IMR-90 (cell line): ENCODE measurements around the gene ITPR2. TPM values are rescaled to one million over a fixed set of nuclear protein-coding genes. Genes with fewer than 3 reads are reported as not detected.

Source experiments
- ATAC-seq: fragments of 200-7000 bp; cut with Tn5 transposase; 2 replicates; pipeline ENCODE4 v1.9.1; 2020; ENCODE audit warnings: low read depth, mild to moderate bottlenecking, moderate library complexity
- BruUV-seq: library from RNA; stranded (reverse); fragments of 400-500 nt; replicated peaks from 2 replicates; lab custom pipeline; 2021; lab: Mats Ljungman, UMichigan
- CTCF ChIA-PET: fragments of 300-600 bp; formaldehyde crosslinking; extraction: SDS; loops from one replicate; lab custom pipeline; 2021; ENCODE audit warnings: antibody characterized with exemption; lab: Yijun Ruan, JAX
- POLR2A ChIA-PET: fragments of 300-600 bp; sonication (Branson Sonifier 250); formaldehyde crosslinking; loops from one replicate; lab custom pipeline; 2022; ENCODE audit warnings: antibody characterized with exemption; ENCODE audit not compliant: unreplicated experiment; lab: Charles Lee
- DNase-seq: peaks from one replicate; pipeline ENCODE4 v3.0.0; 2013
- H2AFZ ChIP-seq: replicated peaks from 2 replicates; pipeline ENCODE3; 2013; ENCODE audit warnings: low read length, mild to moderate bottlenecking; ENCODE audit not compliant: poor library complexity
- H2AK5ac ChIP-seq: 2 replicates; pipeline ENCODE4 v1.6.1; 2013; ENCODE audit warnings: low read depth, low read length, inconsistent platforms
- H2AK9ac ChIP-seq: replicated peaks from 2 replicates; pipeline ENCODE3; 2013; ENCODE audit warnings: mild to moderate bottlenecking, low read depth, low read length, moderate library complexity; ENCODE audit not compliant: poor library complexity
- H2BK120ac ChIP-seq: 2 replicates; pipeline ENCODE4 v1.6.1; 2013; ENCODE audit warnings: low read depth, low read length, inconsistent platforms
- H2BK15ac ChIP-seq: 3 replicates; pipeline ENCODE4 v1.6.1; 2013; ENCODE audit warnings: low read depth, low read length, inconsistent platforms
- H2BK20ac ChIP-seq: 2 replicates; pipeline ENCODE4 v1.6.1; 2013; ENCODE audit warnings: low read depth, mild to moderate bottlenecking, inconsistent platforms, low read length, moderate library complexity
- H2BK5ac ChIP-seq: 2 replicates; pipeline ENCODE4 v1.6.1; 2013; ENCODE audit warnings: mild to moderate bottlenecking, low read depth, low read length, inconsistent platforms; ENCODE audit not compliant: poor library complexity, severe bottlenecking
- H3K14ac ChIP-seq: replicated peaks from 2 replicates; pipeline ENCODE4 v1.6.1; 2013; ENCODE audit warnings: low read depth, low read length, inconsistent platforms
- H3K18ac ChIP-seq: 2 replicates; pipeline ENCODE4 v1.6.1; 2013; ENCODE audit warnings: low read depth, low read length, control low read depth
- H3K23ac ChIP-seq: 2 replicates; pipeline ENCODE4 v1.6.1; 2013; ENCODE audit warnings: low read depth, low read length, inconsistent platforms
- H3K27ac ChIP-seq: 2 replicates; pipeline ENCODE4 v1.5.1; 2013; ENCODE audit warnings: mild to moderate bottlenecking, control low read depth, low read length; ENCODE audit not compliant: insufficient read depth
- H3K27me3 ChIP-seq: 2 replicates; pipeline ENCODE4 v1.6.1; 2013; ENCODE audit warnings: low read length; ENCODE audit not compliant: control insufficient read depth, insufficient read depth
- H3K36me3 ChIP-seq: 2 replicates; pipeline ENCODE4 v1.6.1; 2013; ENCODE audit warnings: low read length, mixed read lengths; ENCODE audit not compliant: control insufficient read depth, insufficient read depth
- H3K4ac ChIP-seq: 2 replicates; pipeline ENCODE4 v1.6.1; 2013; ENCODE audit warnings: low read depth, low read length, inconsistent platforms
- H3K4me1 ChIP-seq: 2 replicates; pipeline ENCODE4 v1.6.1; 2013; ENCODE audit warnings: low read length, mixed read lengths; ENCODE audit not compliant: control insufficient read depth, insufficient read depth
- H3K4me2 ChIP-seq: 2 replicates; pipeline ENCODE4 v1.6.1; 2013; ENCODE audit warnings: low read depth, mild to moderate bottlenecking, control low read depth, low read length, moderate library complexity
- H3K4me3 ChIP-seq: 2 replicates; pipeline ENCODE4 v1.5.1; 2013; ENCODE audit warnings: low read depth, mild to moderate bottlenecking, control low read depth, low read length, moderate library complexity; ENCODE audit not compliant: insufficient read depth
- H3K56ac ChIP-seq: 2 replicates; pipeline ENCODE4 v1.6.1; 2013; ENCODE audit warnings: low read length, inconsistent platforms; ENCODE audit not compliant: insufficient read depth; ENCODE audit errors: extremely low read depth
- H3K79me1 ChIP-seq, 2 experiments: 2 replicates each; pipeline ENCODE4 v1.6.1; 2013; ENCODE audit warnings: low read length in 2 of 2, inconsistent platforms in 1 of 2, low read depth in 1 of 2
- H3K9ac ChIP-seq: 2 replicates; pipeline ENCODE4 v1.6.1; 2013; ENCODE audit warnings: low read depth, low read length, control low read depth
- H3K9me1 ChIP-seq: 2 replicates; pipeline ENCODE4 v1.6.1; 2013; ENCODE audit warnings: low read length, inconsistent platforms; ENCODE audit not compliant: insufficient read depth
- H3K9me3 ChIP-seq: 2 replicates; pipeline ENCODE4 v1.6.1; 2013; ENCODE audit warnings: low read length; ENCODE audit not compliant: control insufficient read depth, insufficient read depth
- H4K20me1 ChIP-seq: 2 replicates; pipeline ENCODE4 v1.6.1; 2013; ENCODE audit warnings: low read length, inconsistent platforms; ENCODE audit not compliant: insufficient read depth
- H4K5ac ChIP-seq: 2 replicates; pipeline ENCODE4 v1.6.1; 2013; ENCODE audit warnings: mild to moderate bottlenecking, low read depth, low read length, control low read depth
- H4K8ac ChIP-seq, 2 experiments: 2 replicates each; pipeline ENCODE4 v1.6.1; 2013; ENCODE audit warnings: low read depth in 2 of 2, low read length in 2 of 2, control low read depth in 1 of 2, inconsistent platforms in 1 of 2
- H4K91ac ChIP-seq: 2 replicates; pipeline ENCODE4 v1.6.1; 2013; ENCODE audit warnings: low read depth, low read length, inconsistent platforms; ENCODE audit not compliant: insufficient read depth
- MAFK ChIP-seq: IDR thresholded peaks from 2 replicates; pipeline ENCODE4 v1.6.1; 2012; ENCODE audit warnings: low read depth, low read length, improper control_type of control experiment
- RAD21 ChIP-seq: IDR thresholded peaks from 2 replicates; pipeline ENCODE4 v1.6.1; 2012; ENCODE audit warnings: low read length, improper control_type of control experiment
- dilution Hi-C: fragments of 300-500 bp; cut with HindIII; formaldehyde crosslinking; loops from one replicate; pipeline ENCODE4 v1.14.3; 2018; ENCODE audit warnings: low sequenced_read_pairs; ENCODE audit not compliant: unreplicated experiment
- in situ Hi-C: fragments of 300-500 bp; cut with MboI; formaldehyde crosslinking; loops from 3 replicates; pipeline ENCODE4 v1.14.3; 2019; ENCODE audit warnings: low sequenced_read_pairs, inconsistent platforms, mixed read lengths
- intact Hi-C: fragments of 100-400 bp; cut with micrococcal nuclease; formaldehyde crosslinking; loops from 2 replicates; pipeline ENCODE4 v1.10.0; 2022
- polyA plus RNA-seq, 3 experiments: library from polyadenylated mRNA; depleted of rRNA; stranded (reverse); fragments of >200 nt; gene quantifications; 2 replicates each; pipeline ENCODE4 v1.2.3, GENCODE V29; 2012; ENCODE audit warnings: low replicate concordance in 1 of 3
- total RNA-seq: library from RNA; depleted of rRNA; stranded (reverse); fragments of >200 nt; gene quantifications from 2 replicates; pipeline ENCODE4 v1.2.3, GENCODE V29; 2012

ITPR2 gene
- total and polyA plus RNA-seq, 2 of the 4 experiments (the other 2 are of a cell fraction), result 1.2 to 9.0 TPM

DNA sequence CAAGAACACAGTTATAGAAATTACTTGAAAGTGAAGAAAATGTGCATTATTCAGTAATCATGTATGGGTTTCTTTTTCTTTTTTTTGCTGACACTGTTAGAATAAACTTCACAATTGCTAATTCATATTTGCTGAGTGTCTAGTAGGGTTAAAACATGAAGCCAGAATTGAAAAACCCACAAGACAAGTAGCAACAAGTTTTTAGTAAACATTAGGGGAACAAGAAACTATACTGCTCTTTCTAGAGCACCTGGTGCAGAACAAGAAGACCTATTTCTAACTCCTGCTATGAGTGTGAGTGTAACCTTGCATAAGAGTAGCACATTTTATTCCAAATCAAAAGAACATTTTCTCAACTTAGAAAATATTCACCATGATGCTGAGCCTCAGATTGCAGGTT lies 83.2 kb downstream of the ITPR2 start:
- H3K18ac ChIP-seq, result no peak overlapping the region
- ChIA-PET CTCF (no interaction called here), POLR2A (no interaction called here)
- in situ Hi-C loops (no loop called here), intact Hi-C loops (loop anchor here (5.0 kb wide), 1 partner anchor 63 kb away; no protein-coding TSS in a partner anchor), dilution Hi-C loops (no loop called here)
- H3K36me3 ChIP-seq, result no peaks in the 10 kb centered on the region
- ATAC-seq (no peak), DNase-seq (no peak)
- H4K20me1 ChIP-seq, result no peaks in the 10 kb centered on the region; the same call in 1 of the 2 replicates
- no peak overlapping the region for H3K56ac ChIP-seq
- H3K27me3 ChIP-seq, result no peaks in the 10 kb centered on the region
- no peak overlapping the region for H3K27ac ChIP-seq
- no peak overlapping the region for H3K14ac ChIP-seq
- H3K9me1 ChIP-seq, result peaks cover 3% of the 10 kb centered on the region; the same call in 1 of the 2 replicates
- H3K4me1 ChIP-seq, result peaks cover 6% of the 10 kb centered on the region
- H3K23ac ChIP-seq, result no peak overlapping the region
- H4K91ac ChIP-seq, result no peak overlapping the region
- no peak overlapping the region for H3K4me2 ChIP-seq
- no peak overlapping the region for H2AK9ac ChIP-seq
- peak overlapping the region; percentile 14; the same call in 1 of the 3 replicates for H2BK15ac ChIP-seq
- no TSS peak for BruUV-seq
- H3K79me1 ChIP-seq, result no peaks in the 10 kb centered on the region
- no peak for TF ChIP-seq RAD21
- TF ChIP-seq MAFK, result peak; percentile 75
- H2BK5ac ChIP-seq, result no peak overlapping the region
- H3K9me3 ChIP-seq, result 0 out of 2 replicates have a peak, but pooled peaks cover 2% of the 10 kb centered on the region
- H4K8ac ChIP-seq, result no peak overlapping the region
- H2BK120ac ChIP-seq, result no peak overlapping the region
- no peak overlapping the region for H2BK20ac ChIP-seq
- H2AK5ac ChIP-seq, result no peak overlapping the region
- no peak overlapping the region for H2AFZ ChIP-seq
- H3K9ac ChIP-seq, result no peak overlapping the region
- no peak overlapping the region for H4K5ac ChIP-seq
- no peak overlapping the region for H3K4me3 ChIP-seq
- no peak overlapping the region for H3K4ac ChIP-seq
